Activated CD8-positive, alpha-beta T cell treated with anti-CD3 and anti-CD28 coated beads, Interleukin-2, amount 10 ng/mL, durations not matched to agents 7 days and 5 days (primary cell): Measurements from ENCODE around the gene BBS9. TPM values are rescaled to one million over a fixed set of nuclear protein-coding genes. Genes with fewer than 3 reads are reported as not detected.

Experiments
- ATAC-seq: fragments of 150-1000 bp; cut with Tn5 transposase; one replicate; pipeline ENCODE4 v1.10.0; 2021; ENCODE audit warnings: moderate library complexity
- CTCF ChIA-PET: fragments of 350-600 bp; sonication (Branson Sonifier 250); formaldehyde crosslinking; loops from one replicate; lab custom pipeline; 2021; ENCODE audit warnings: antibody characterized with exemption; lab: Charles Lee
- POLR2A ChIA-PET: fragments of 350-600 bp; sonication (Branson Sonifier 250); formaldehyde crosslinking; loops from one replicate; lab custom pipeline; 2021; ENCODE audit warnings: antibody characterized with exemption; lab: Charles Lee
- DNase-seq: peaks from one replicate; pipeline ENCODE4 v3.0.0-alpha.2; 2020
- H3K27ac Mint-ChIP-seq: one replicate; pipeline ENCODE4 v1.8.0; 2021; ENCODE audit warnings: mild to moderate bottlenecking, mixed read lengths
- H3K27me3 Mint-ChIP-seq: one replicate; pipeline ENCODE4 v1.8.0; 2021; ENCODE audit warnings: low read depth, mixed read lengths
- H3K36me3 Mint-ChIP-seq: one replicate; pipeline ENCODE4 v1.8.0; 2021; ENCODE audit warnings: low read depth, mixed read lengths
- H3K4me1 Mint-ChIP-seq: one replicate; pipeline ENCODE4 v1.8.0; 2021; ENCODE audit warnings: low read depth, mixed read lengths
- H3K4me3 Mint-ChIP-seq: one replicate; pipeline ENCODE4 v1.8.0; 2021; ENCODE audit warnings: mild to moderate bottlenecking, mixed read lengths
- H3K9me3 Mint-ChIP-seq: one replicate; pipeline ENCODE4 v1.8.0; 2022; ENCODE audit warnings: mixed read lengths; ENCODE audit not compliant: insufficient read depth
- total RNA-seq, 2 experiments: library from RNA; stranded (reverse); gene quantifications; one replicate each; pipeline ENCODE4 v1.2.3, GENCODE V29; 2021

BBS9 gene
- total RNA-seq, 2 experiments from 2014 or later: 7.9 to 11.8 TPM

DNA sequence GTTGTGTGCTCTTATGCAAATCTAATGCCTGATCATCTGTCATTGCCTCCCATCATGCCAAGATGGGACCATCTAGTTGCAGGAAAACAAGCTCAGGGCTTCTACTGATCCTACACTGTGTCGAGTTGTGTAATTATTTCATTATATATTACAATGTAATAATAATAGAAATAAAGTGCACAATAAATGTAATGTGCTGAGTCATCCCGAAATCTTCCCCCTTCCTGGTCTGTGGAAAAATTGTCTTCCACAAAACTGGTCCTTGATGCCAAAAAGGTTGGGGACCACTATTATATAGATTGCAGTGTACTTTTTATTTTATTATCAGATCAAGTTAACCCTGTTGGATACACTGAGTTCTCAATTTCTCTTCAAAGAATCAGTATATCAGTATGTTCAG lies 50.2 kb downstream of the BBS9 start:
- CTCF ChIA-PET: no interaction called here

DNA sequence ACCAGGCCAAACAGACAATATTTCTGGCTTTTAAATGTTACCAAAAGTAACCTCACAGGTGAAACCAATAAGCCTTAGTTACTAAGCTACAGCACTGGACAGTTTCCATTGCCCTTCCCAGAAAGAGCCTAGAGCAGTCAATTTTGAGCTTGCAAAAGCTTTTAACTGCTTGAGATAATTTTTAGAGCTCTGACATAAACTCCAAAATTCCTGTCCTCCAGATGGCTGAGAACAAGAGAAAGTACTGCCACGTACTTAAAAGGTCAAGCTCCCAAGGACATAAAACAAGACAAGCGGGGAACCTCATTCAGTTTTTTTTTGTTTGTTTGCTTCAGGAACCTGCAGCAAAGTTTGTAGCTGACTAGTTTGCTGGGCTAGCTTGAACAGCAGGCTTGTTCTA lies 54.1 kb downstream of the BBS9 start:
- POLR2A ChIA-PET: no interaction called here
- Mint-ChIP-seq H3K9me3 (no peaks in the 10 kb centered on the region), H3K27me3 (no peaks in the 10 kb centered on the region), H3K36me3 (no peaks in the 10 kb centered on the region), H3K27ac (no peak overlapping the region), H3K4me3 (no peak overlapping the region), H3K4me1 (no peaks in the 10 kb centered on the region)
- CTCF ChIA-PET: interaction anchor here (1.0 to 2.6 kb wide), 3 partner anchors 575 to 751 kb away, joined by 3 to 10 read pairs (median 3); no protein-coding TSS in a partner anchor
- DNase-seq (no peak), ATAC-seq (no peak)

More for the DNA sequence above, 50.2 kb downstream of the BBS9 start:
- H3K27me3 Mint-ChIP-seq: no peaks in the 10 kb centered on the region
- ATAC-seq: no peak
- no peak overlapping the region for H3K4me3 Mint-ChIP-seq
- peaks cover 5% of the 10 kb centered on the region for H3K4me1 Mint-ChIP-seq
- no peak overlapping the region for H3K27ac Mint-ChIP-seq
- no peaks in the 10 kb centered on the region for H3K9me3 Mint-ChIP-seq
- H3K36me3 Mint-ChIP-seq: no peaks in the 10 kb centered on the region
- POLR2A ChIA-PET: no interaction called here
- DNase-seq: no peak

DNA sequence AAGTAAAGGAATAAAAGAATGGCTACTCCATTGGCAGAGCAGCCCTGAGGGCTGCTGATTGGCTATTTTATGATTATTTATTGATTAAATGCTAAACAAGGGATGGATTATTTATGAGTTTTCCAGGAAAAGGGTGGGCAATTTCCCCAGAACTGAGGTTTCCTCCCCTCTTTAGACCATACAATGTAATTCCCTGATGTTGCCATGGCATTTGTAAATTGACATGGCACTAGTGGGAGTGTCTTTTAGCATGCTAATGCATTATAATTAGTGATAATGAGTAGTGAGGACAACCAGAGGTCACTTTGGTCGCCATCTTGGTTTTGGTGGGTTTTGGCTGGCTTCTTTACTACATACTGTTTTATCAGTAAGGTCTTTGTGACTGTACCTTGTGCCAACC lies 55.5 kb downstream of the BBS9 start:
- Mint-ChIP-seq H3K27me3 (no peaks in the 10 kb centered on the region), H3K27ac (no peak overlapping the region), H3K9me3 (no peaks in the 10 kb centered on the region), H3K4me3 (no peak overlapping the region), H3K36me3 (no peaks in the 10 kb centered on the region), H3K4me1 (no peaks in the 10 kb centered on the region)
- ChIA-PET POLR2A (no interaction called here), CTCF (interaction anchor here (0.9 to 2.9 kb wide), 7 partner anchors 139 to 1136 kb away, joined by 3 to 18 read pairs (median 3); no protein-coding TSS in a partner anchor)
- DNase-seq (no peak), ATAC-seq (no peak)

DNA sequence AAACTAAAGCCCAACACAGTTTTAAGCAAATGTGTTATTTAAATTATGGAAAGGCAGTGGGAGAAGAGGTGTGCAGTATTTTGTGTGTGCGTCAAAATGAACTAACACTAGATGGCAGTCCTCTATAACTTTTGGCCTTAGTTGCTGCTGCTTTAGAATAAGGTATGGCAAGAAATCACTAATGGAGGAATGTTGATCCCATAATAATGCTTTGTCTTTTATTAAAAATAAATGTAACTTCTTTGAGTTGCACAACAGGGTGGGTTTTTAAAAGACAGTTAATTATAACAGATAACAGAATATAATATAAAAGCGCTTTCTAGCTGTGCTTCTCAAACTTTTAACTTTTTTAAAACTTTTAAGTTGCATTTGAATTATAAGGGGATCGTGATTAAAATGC lies 56.4 kb downstream of the BBS9 start:
- ATAC-seq: peak; percentile 53
- Mint-ChIP-seq H3K36me3 (no peaks in the 10 kb centered on the region), H3K27me3 (no peaks in the 10 kb centered on the region), H3K4me3 (no peak overlapping the region), H3K27ac (no peak overlapping the region), H3K9me3 (no peaks in the 10 kb centered on the region), H3K4me1 (peaks cover 5% of the 10 kb centered on the region)
- CTCF ChIA-PET: interaction anchor here (0.7 to 2.9 kb wide), 10 partner anchors 9 to 1135 kb away, joined by 3 to 18 read pairs (median 3); no protein-coding TSS in a partner anchor
- POLR2A ChIA-PET: no interaction called here
- DNase-seq: no peak

DNA sequence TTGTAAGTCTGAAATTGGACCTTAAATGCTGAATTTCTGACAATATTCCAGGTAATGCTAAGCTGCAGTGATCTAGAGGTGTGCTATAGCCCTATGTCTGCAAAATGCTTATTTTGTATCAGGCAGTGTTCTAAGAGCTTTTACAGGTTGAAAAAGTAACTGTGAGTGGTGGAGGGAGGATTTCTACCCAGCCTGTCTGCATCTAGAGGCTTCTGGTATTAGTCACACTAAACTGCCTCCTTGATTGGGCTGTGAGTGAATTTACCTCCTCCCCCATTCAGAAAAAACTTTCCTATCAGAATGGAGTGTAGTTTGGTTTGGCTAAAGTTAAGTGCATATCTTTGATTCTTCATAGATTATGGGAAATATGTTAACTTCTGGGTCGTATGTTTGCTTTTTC lies 56.8 kb downstream of the BBS9 start:
- ChIA-PET POLR2A (no interaction called here), CTCF (interaction anchor here (0.7 to 2.9 kb wide), 6 partner anchors 8 to 747 kb away, joined by 3 to 18 read pairs (median 4); no protein-coding TSS in a partner anchor)
- Mint-ChIP-seq H3K9me3 (no peaks in the 10 kb centered on the region), H3K27me3 (no peaks in the 10 kb centered on the region), H3K4me1 (peaks cover 9% of the 10 kb centered on the region), H3K27ac (no peak overlapping the region), H3K4me3 (no peak overlapping the region), H3K36me3 (no peaks in the 10 kb centered on the region)
- DNase-seq (no peak), ATAC-seq (no peak)

DNA sequence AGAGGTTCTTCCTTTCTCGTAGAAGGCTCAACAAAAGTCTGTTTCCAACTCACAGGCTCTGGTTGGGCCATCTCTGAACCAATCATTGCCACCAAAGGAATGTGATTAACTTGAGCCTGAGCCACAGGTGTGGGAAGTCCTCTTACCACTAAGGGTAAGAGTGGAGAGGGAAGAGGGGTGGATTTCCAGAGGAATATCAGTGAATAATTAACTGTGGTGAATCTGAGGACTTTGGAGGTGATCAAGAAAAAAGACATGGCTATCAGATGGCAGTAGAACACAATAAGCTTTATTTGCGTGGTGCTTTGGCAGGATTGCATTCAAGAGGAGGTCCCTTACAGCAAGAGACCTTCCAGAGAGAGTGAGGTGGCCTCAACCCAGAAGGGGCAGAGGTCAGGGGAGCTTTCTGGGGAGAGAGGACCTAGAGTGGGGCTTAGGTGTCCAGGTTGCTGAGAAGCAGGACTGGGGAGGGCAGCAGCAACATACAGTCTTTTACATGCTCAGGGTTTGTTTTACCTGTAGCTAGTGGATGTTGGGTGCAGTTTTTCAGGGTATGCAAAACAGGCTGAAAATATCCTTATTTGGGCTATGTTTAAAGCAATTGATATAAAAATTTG lies 61.4 kb downstream of the BBS9 start:
- CTCF ChIA-PET: interaction anchor here (1.4 kb wide), 1 partner anchor 12 kb away, joined by 3 read pairs; no protein-coding TSS in a partner anchor
- no peaks in the 10 kb centered on the region for H3K27me3 Mint-ChIP-seq
- ATAC-seq (peak; percentile 8), DNase-seq (no peak)
- no peaks in the 10 kb centered on the region for H3K9me3 Mint-ChIP-seq
- H3K36me3 Mint-ChIP-seq: no peaks in the 10 kb centered on the region
- peak overlapping the region; percentile 12 for H3K4me3 Mint-ChIP-seq
- peak overlapping the region; percentile 41 for H3K27ac Mint-ChIP-seq
- POLR2A ChIA-PET: no interaction called here
- H3K4me1 Mint-ChIP-seq: peaks cover 13% of the 10 kb centered on the region

DNA sequence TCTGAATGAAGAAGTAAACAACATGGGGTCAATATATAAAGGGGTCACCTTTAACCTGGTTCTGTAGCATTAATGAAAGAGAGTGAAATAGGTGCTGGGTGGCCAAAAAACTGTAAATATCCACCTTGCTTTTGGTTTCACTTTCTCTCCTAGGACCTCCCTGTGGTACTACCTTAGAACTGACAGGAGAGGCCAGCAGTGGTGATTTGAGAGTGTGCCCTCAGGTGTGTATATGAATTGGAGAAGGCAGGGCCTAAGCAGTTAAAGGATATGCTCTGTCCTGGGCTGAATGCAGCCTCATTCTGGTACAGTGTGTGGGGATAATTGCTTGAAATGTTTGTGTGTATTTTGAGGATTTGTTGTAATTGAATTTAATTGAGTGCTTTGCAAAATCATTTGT lies 62.0 kb downstream of the BBS9 start:
- ChIA-PET CTCF (interaction anchor here (1.4 kb wide), 1 partner anchor 13 kb away, joined by 3 read pairs; no protein-coding TSS in a partner anchor), POLR2A (no interaction called here)
- H3K9me3 Mint-ChIP-seq: no peaks in the 10 kb centered on the region
- H3K27ac Mint-ChIP-seq: peak overlapping the region; percentile 41
- peak; percentile 47 for DNase-seq
- H3K4me1 Mint-ChIP-seq: peaks cover 13% of the 10 kb centered on the region
- H3K4me3 Mint-ChIP-seq: no peak overlapping the region
- ATAC-seq: peak; percentile 88
- H3K27me3 Mint-ChIP-seq: no peaks in the 10 kb centered on the region
- H3K36me3 Mint-ChIP-seq: no peaks in the 10 kb centered on the region

DNA sequence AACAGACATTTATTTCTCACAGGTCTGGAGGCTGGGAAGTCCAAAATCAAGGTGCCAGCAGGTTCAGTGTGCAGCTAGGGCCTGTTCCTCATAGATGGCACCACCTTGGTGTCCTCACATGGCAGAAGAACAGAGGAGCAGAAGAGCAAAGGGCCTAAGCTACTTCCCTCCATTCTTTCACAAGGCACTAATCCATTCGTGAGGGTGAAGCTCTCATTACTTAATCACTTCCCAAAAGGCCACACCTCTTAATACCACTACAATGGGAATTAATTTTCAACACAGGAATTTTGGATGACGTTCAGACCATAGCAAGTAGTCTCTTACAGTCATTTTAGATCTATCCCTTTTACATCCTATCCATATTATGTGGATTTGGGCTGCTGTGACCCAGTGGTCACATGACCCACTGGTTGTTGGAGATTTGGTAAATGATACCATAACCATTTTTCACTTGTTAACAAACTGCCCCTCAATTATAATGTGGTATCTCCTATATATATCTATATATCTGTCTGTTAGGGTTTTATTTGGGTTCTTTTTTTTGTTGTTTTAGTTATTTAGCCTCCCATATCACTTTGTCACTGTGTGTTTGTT lies 63.4 kb downstream of the BBS9 start:
- no peaks in the 10 kb centered on the region for H3K36me3 Mint-ChIP-seq
- CTCF ChIA-PET: no interaction called here

DNA sequence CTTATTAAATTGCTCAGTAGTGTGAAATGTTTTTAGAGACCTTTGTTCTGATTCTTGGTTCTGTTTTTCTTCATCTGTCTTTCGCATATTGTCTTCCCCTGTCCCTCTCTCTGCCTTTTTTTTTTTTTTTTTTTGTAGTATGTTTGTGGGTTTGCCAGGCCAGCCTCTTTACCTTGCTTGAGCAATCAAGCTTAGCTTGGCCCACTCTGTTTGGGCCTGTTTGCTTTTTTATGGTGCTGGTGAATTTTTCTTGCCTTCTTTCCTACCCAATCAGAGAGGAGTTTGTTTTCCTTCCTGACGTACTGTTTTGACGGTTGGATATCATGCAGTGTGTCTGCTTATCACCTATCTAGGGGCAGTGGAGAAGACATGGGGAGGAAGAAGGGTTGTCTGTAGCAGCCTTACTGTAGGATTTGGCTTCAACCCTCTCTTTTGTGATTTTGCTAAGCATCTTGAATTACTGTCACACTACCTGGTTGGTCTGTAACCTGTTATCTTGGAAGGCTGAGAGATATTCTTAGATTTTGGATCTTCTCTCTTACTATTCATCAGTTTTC lies 64.0 kb downstream of the BBS9 start:
- DNase-seq (no peak), ATAC-seq (no peak)
- H3K9me3 Mint-ChIP-seq: no peaks in the 10 kb centered on the region
- H3K4me1 Mint-ChIP-seq: peaks cover 13% of the 10 kb centered on the region
- H3K4me3 Mint-ChIP-seq: no peak overlapping the region
- H3K27ac Mint-ChIP-seq: no peak overlapping the region
- POLR2A ChIA-PET: no interaction called here
- CTCF ChIA-PET: no interaction called here
- H3K27me3 Mint-ChIP-seq: no peaks in the 10 kb centered on the region
- H3K36me3 Mint-ChIP-seq: no peaks in the 10 kb centered on the region

More for the DNA sequence above, 63.4 kb downstream of the BBS9 start:
- Mint-ChIP-seq H3K27ac (no peak overlapping the region), H3K27me3 (no peaks in the 10 kb centered on the region), H3K9me3 (no peaks in the 10 kb centered on the region), H3K4me1 (peaks cover 13% of the 10 kb centered on the region), H3K4me3 (no peak overlapping the region)
- POLR2A ChIA-PET: no interaction called here
- ATAC-seq: no peak
- DNase-seq: no peak

DNA sequence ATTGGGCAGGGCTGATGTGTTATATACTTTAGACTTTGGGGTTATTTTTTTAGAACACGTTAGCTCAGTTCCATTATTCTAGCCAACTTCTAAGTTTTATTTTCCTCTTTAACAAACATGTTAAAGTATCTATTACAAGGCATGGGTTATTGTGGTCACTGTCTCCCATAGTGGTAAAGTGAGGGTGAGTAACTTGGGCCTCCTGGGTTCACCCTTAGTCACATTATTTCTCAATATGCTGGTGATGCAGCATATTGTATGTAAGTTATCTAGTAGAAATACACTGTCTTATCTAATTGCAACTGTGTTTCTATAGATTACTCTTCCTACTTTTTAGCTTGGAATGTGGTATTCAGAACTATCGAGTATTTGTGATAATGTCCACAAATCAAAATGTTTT lies 65.9 kb downstream of the BBS9 start:
- Mint-ChIP-seq H3K4me3 (no peak overlapping the region), H3K36me3 (no peaks in the 10 kb centered on the region), H3K4me1 (peaks cover 13% of the 10 kb centered on the region), H3K9me3 (no peaks in the 10 kb centered on the region), H3K27me3 (no peaks in the 10 kb centered on the region), H3K27ac (no peak overlapping the region)
- ChIA-PET POLR2A (no interaction called here), CTCF (interaction anchor here (1.0 kb wide), 1 partner anchor 227 kb away, joined by 4 read pairs; no protein-coding TSS in a partner anchor)
- DNase-seq: no peak
- ATAC-seq: no peak

DNA sequence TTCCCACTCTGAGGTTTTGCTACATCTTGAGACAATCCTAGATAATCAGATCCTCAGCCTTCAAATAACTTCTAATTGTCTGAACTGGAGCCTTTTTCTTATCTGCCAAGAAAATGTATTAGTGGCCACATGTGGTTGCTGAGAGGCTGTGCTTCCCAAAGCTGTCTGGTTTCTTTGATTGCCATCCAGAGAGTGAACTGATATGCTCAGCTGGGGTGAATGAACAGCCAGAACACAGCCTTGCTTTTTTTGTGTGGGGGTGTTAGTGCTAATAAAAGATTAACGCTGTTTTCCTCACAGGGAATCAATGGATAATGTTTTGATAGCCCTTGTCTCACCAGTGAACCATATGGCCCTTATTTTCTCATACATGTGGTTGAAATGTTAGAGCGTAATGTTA lies 66.9 kb downstream of the BBS9 start:
- no peak for ATAC-seq
- Mint-ChIP-seq H3K9me3 (no peaks in the 10 kb centered on the region), H3K4me3 (no peak overlapping the region), H3K27me3 (no peaks in the 10 kb centered on the region), H3K27ac (no peak overlapping the region), H3K36me3 (no peaks in the 10 kb centered on the region), H3K4me1 (peaks cover 4% of the 10 kb centered on the region)
- no peak for DNase-seq
- CTCF ChIA-PET: no interaction called here
- POLR2A ChIA-PET: no interaction called here

DNA sequence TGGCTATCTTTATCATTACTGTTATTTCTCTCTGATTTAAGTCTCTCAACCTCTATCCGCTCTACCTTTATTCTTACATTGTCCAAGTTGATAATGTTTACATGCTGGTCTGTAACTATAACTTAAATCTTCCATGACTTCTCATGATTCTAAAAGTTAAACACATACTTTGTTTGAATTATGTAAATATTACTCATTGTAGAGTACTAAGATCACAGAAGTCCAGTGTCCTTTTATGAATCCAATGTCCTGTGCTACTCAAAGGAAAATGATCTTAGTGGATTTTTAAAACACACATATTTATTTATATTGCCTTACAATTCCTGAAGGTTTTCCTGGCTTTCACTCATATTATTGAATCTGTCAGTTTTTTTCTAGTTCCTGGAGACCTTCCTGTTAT lies 70.9 kb downstream of the BBS9 start:
- Mint-ChIP-seq H3K9me3 (no peaks in the 10 kb centered on the region), H3K27ac (no peak overlapping the region), H3K36me3 (no peaks in the 10 kb centered on the region), H3K4me3 (no peak overlapping the region), H3K27me3 (no peaks in the 10 kb centered on the region), H3K4me1 (peaks cover 3% of the 10 kb centered on the region)
- ATAC-seq (no peak), DNase-seq (no peak)
- ChIA-PET POLR2A (no interaction called here), CTCF (no interaction called here)
